ENCODE results near the gene POLRMT.
"Not testable (repeated sequence)": the region's sequence is repeated elsewhere in the genome, so short reads cannot be mapped to it uniquely, and the experiment has no call there.

POLRMT gene

GRCh38 chr19:633068-633785 is at the start of gene POLRMT:
Gene POLRMT (minus strand): TSS chr19:633537. CDS start chr19:633512, 25 bp downstream.
- peak; percentile 90 for DNase-seq

DNA sequence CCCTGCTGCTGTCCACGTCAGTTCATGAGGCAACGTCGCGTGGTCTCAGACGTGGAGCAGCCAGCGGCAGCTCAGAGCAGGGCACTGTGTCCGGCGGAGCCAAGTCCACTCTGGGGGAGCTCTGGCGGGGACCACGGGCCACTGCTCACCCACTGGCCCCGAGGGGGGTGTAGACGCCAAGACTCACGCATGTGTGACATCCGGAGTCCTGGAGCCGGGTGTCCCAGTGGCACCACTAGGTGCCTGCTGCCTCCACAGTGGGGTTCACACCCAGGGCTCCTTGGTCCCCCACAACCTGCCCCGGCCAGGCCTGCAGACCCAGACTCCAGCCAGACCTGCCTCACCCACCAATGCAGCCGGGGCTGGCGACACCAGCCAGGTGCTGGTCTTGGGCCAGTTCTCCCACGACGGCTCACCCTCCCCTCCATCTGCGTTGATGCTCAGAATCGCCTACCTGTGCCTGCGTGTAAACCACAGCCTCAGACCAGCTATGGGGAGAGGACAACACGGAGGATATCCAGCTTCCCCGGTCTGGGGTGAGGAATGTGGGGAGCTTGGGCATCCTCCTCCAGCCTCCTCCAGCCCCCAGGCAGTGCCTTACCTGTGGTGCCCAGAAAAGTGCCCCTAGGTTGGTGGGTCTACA is 49.5 kb upstream of the POLRMT start:
- DNase-seq: no peak

GRCh38 chr19:681029-682019 is 48.0 kb upstream of the POLRMT start:
- DNase-seq: peak; percentile 68

GRCh38 chr19:680287-681028 is 47.1 kb upstream of the POLRMT start:
- DNase-seq: peak; percentile 89

DNA sequence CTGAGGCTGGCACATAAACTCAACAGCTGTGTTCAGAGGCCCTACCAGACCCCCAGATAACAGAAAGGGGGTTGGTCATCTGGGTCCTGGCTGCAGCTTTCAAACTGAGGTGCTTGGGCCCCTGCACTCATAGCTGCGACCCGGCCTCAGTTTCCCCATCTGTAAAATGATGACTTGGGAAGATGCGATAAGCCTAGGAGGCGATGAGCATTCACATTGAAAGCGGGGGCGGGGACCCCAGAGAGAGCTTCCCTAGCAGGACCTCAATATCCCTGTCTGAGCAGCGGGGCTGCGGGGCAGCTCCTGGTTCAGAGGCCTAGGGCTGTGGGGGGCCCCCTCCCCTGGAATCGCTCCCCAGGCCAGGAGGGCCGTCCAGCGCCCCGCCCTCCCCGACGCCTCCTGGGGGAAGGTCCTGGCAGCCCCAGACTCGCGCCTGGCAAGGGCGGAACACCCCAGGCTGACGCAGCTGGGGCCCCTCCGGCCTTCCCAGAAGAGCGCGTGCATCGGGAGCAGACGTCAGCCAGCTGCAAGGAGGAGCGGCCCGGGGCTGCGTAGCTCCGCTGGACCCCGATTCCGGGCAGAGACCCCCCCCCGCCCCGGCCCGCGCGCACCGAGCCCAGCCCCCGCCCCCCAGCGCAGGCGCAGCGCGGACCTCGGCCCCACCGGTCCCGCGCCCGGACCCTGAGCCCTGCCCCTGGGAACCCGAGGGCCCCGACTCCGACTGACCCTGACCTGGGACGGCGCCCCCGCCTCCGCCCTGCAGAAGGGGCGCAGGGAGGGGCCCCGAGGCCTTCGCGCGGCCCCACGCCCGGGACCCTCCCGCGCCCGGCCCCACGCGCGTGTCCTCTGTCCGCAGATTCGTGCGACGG is 46.3 kb upstream of the POLRMT start:
- no peak for DNase-seq

DNA sequence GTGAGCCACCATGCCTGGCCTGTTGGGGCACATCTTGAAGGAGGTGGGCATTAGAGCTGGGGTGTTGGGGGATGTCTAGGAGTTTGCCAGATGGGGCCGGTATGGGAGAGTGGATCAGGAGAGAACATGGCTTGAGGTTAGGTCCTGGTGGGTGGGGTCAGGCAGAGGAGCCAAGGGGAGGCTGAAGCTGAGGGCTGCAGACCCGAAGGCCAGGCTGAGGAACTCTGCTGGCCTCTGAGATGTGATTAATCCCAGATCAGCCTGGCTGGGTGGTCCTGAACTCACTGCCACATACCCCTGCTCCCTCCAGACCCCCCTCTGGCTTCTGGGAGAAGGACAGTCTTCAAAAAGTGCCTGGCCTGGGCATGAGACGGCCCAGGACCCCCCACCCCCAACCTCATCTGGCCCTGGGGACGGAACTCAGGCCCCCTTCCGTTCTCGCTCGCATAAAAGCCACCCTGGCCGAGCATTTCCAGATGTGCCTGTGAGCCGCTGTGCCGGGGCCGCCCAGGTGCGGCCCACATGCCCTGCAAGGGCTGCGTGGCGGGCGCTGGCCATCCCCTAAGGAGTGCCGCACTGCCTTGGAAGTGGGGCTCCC is 45.6 kb upstream of the POLRMT start:
- DNase-seq: no peak

DNA sequence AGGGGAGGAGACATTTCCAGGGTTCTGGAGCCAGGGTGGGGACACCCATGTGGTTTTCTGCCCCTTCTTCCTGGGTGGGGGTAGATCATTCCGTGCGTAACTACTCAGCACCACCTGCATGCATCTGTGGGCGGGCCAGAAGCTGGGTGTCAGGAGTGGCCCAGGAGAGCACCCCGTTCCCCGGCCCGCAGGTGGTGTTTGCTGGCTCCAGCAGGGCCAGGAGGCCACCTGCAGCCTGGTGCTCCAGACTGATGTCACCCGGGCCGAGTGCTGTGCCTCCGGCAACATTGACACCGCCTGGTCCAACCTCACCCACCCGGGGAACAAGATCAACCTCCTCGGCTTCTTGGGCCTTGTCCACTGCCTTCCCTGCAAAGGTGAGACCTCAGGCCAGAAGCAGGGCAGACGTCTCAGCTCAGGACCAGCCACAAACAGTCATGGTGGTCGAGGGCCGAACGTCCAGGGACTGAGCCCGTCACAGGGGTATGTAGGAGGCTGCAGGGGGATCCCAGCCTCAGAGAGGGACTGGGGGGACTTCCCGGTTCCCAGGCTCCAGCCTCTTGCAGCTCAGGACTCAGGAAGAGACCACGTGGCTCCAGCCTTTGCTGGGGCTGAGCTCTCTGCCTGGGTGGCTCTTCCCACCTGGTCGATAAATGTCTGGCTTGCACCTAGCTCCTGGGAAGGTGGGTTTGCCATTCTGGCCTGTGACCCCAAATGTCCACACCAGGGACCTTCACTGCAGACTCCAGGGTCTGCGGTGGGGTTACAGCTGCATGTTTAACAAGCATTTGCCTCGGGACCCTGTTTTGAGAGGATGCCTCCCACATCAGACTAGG is 44.5 kb upstream of the POLRMT start:
- DNase-seq: no peak

GRCh38 chr19:677201-677600 is 43.9 kb upstream of the POLRMT start:
- no peak for DNase-seq

GRCh38 chr19:676339-677105 is 43.2 kb upstream of the POLRMT start, which contains the start of gene FSTL3:
Gene FSTL3 (plus strand): TSS chr19:676392. CDS start chr19:676424, 32 bp downstream.
- no peak for DNase-seq

DNA sequence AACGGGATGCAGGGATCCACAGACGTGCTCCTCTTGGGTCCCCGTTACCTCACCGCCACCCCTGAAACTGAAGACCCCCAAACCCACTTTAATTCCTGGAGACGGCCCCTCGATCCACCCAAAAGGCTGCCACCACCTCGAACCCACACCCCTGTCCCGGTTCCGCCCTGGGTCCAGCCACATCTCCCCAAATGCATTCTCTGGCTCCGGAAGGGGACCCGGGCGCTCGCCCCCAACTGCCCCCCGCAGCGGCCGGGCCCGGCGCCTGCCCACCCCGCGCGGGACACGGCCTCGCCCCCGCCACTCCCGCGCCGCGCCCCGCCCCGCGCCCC is 42.6 kb upstream of the POLRMT start:
- no peak for DNase-seq

DNA sequence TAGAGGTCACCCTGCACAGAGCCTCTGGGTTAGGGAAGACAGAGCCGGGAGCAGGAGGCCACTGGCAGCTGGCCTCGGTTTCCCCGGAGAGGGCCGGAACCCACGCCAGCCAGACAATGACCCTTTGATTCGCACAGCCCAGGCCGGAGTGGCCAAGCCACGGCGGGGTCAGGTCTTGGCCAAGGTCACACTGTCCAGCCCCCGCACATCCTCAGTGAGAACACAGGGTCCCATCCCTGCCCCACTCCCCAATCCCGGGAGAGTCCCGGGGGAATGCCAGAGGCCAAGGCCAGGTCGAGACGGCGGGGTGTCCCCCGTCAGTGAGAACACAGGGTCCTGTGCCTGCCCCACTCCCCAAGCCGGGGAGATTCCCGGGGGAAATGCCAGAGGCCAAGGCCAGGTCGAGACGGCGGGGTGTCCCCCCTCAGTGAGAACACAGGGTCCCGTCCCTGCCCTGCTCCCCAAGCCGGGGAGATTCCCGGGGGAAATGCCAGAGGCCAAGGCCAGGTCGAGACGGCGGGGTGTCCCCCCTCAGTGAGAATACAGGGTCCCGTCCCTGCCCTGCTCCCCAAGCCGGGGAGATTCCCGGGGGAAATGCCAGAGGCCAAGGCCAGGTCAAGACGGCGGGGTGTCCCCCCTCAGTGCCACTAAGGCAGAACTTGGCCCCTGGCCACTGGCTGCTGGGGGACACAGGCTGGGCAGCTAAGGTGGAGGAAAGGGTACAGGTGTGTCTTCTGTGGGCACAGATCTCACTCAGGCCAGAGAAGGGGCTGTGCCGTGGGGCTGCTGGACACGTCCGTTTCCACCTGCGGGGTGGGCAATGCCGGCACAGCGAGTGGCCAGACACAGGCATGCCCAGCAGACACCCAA is 41.2 kb upstream of the POLRMT start:
- DNase-seq: no peak

DNA sequence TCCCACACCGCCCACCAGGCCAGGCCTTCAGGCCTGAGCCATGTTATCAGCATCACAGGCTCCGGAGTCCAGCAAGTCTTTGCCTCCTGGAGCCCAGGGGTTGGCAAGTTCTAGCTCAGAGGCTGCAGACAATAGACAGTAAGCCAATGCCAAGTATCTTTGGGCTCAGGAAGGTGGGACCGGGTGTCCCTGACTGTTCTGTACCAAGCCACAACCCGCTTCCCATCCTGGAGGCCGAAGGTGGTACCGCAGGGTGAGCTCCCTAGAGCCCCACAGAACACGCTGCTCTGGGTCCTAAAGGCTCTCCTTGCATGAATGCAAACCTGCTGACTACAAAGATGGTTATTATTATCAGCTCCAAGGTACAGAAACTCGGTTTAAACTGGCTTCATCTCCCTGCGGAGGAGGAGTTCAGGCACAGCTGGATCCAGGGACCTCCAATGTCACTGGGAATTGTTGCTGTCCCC is 37.3 kb upstream of the POLRMT start:
- DNase-seq: no peak

DNA sequence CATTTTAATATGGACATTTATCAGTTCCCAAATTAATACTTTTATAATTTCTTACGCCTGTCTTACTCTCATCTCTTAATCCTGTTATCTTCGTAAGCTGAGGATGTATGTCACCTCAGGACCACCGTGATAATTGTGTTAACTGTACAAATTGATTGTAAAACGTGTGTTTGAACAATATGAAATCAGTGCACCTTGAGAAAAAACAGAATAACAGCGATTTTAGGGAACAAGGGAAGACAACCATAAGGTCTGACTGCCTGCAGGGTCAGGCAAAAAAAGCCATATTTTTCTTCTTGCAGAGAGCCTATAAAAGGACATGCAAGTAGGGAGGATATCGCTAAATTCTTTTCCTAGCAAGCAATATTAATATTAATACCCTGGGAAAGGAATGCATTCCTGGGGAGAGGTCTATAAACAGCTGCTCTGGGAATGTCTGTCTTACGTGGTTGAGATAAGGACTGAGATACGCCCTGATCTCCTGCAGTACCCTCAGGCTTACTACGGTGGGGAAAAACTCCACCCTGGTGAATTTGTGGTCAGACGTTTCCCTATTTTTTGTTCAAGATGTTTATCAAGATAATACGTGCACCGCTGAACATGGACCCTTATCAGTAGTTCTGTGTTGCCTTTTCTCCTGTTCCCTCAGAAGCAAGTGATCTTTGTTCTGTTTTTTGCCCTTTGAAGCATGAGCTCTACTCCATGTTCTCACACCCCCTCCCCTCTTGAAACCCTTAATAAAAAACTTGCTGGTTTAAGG is 35.5 kb upstream of the POLRMT start:
- not testable (repeated sequence) for DNase-seq

DNA sequence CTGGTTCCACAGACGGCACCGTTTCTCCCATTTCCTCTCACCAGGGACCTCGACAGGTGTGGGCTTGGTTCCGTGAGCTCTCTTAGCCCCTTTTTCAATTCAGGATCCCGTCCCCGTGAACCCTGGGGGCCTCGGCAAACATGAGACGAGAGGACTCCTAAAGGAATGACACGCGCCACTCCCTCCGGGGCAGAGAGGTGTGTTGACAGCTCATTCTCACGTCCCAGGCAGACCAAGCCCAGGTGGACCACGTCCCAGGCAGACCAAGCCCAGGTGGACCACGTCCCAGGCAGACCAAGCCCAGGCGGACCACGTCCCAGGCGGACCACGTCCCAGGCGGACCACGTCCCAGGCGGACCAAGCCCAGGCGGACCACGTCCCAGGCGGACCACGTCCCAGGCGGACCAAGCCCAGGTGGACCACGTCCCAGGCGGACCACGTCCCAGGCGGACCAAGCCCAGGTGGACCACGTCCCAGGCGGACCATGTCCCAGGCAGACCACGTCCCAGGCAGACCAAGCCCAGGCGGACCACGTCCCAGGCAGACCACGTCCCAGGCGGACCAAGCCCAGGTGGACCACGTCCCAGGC is 33.7 kb upstream of the POLRMT start:
- DNase-seq: not testable (repeated sequence)

GRCh38 chr19:664913-665443 is 31.6 kb upstream of the POLRMT start:
- peak; percentile 67 for DNase-seq

DNA sequence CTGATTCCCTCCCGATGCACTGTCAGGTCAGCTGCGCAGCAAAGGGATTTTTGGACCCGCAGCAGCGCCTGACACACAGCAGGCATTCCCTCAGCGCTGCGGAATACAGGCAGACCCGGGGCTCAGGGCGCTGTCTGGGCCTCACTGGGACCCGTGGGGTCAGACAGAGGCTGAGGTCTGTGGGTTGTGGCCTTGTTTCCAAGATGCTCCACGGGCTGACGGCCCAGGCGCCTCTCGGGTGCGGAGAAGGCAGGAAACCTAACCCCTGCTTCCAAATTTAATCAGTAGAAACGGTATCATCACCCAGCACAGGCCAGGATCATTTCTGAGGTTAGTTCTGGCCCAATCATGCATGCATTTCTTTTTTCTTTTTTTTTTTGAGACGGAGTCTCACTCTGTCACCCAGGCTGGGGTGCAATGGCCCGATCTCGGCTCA is 30.4 kb upstream of the POLRMT start:
- no peak for DNase-seq
